B cell (primary cell): ENCODE results near the gene SHISA8. TPM values are rescaled to one million over a fixed set of nuclear protein-coding genes. Genes with fewer than 3 reads are reported as not detected.
A peak's percentile ranks its signal among the peaks of the same experiment; 100 is the strongest.

Source experiments
- ATAC-seq: fragments of 200-7000 bp; cut with Tn5 transposase; one replicate; pipeline ENCODE4 v1.10.0; 2021; ENCODE audit warnings: low read depth, mild to moderate bottlenecking, moderate number of reproducible peaks, moderate library complexity
- CTCF ChIA-PET: fragments of 350-600 bp; sonication (Branson Sonifier 250); formaldehyde crosslinking; loops from one replicate; lab custom pipeline; 2021; ENCODE audit warnings: antibody characterized with exemption, inconsistent platforms; lab: Charles Lee
- POLR2A ChIA-PET: fragments of 350-600 bp; sonication (Branson Sonifier 250); formaldehyde crosslinking; loops from one replicate; lab custom pipeline; 2021; ENCODE audit warnings: antibody characterized with exemption; lab: Charles Lee
- DNase-seq: peaks from one replicate; pipeline ENCODE4 v3.0.0; 2013
- H2AFZ ChIP-seq: 2 replicates; pipeline ENCODE4 v1.6.1; 2012; ENCODE audit warnings: mild to moderate bottlenecking, low read depth, low read length; ENCODE audit not compliant: insufficient read depth, poor library complexity, severe bottlenecking
- H3K27ac ChIP-seq, 2 donors: 1 replicate in 1 of 2; 2 replicates in 1 of 2; pipeline ENCODE4 v1.5.1; 2012 to 2013; ENCODE audit warnings: low read length in 2 of 2, mild to moderate bottlenecking in 2 of 2, moderate library complexity in 1 of 2
- H3K27me3 ChIP-seq, 4 experiments: fragments of 200-600 bp in 1 of 4; sonication (generic) in 1 of 4; replicated peaks in 1 of 4; 1 replicate in 2 of 4; 2 replicates in 2 of 4; pipeline versions ENCODE4 v1.6.1 to v1.7.0; 2013 to 2016; ENCODE audit warnings: low read length in 3 of 4, mild to moderate bottlenecking in 2 of 4, mixed read lengths in 1 of 4, moderate library complexity in 1 of 4; ENCODE audit not compliant: insufficient read depth in 4 of 4, control insufficient read depth in 3 of 4; ENCODE audit errors: control extremely low read depth in 1 of 4
- H3K36me3 ChIP-seq, 2 experiments: replicated peaks in 1 of 2; 1 replicate in 1 of 2; 2 replicates in 1 of 2; pipeline versions ENCODE4 v1.6.1 to v1.7.1; 2013; ENCODE audit warnings: low read length in 1 of 2; ENCODE audit not compliant: insufficient read depth in 2 of 2, control insufficient read depth in 1 of 2; ENCODE audit errors: control extremely low read depth in 1 of 2, extremely low read depth in 1 of 2
- H3K4me1 ChIP-seq, 2 donors: fragments of 200-600 bp in 1 of 2; sonication (generic) in 1 of 2; 1 replicate in 1 of 2; 2 replicates in 1 of 2; pipeline versions ENCODE4 v1.5.1 to v1.6.1; 2013 to 2017; ENCODE audit warnings: low read length in 2 of 2; ENCODE audit not compliant: control insufficient read depth in 2 of 2, insufficient read depth in 2 of 2
- H3K4me2 ChIP-seq: replicated peaks from 2 replicates; pipeline ENCODE3; 2012; ENCODE audit warnings: mild to moderate bottlenecking, low read depth, low read length; ENCODE audit not compliant: poor library complexity, severe bottlenecking
- H3K4me3 ChIP-seq, 5 experiments: fragments of 200-600 bp in 1 of 5; sonication (generic) in 1 of 5; 1 replicate in 3 of 5; 2 replicates in 2 of 5; pipeline versions ENCODE4 v1.5.1 to v1.7.0; 2011 to 2016; ENCODE audit warnings: low read length in 4 of 5, mild to moderate bottlenecking in 4 of 5, low read depth in 2 of 5, control low read depth in 1 of 5, moderate library complexity in 1 of 5; ENCODE audit not compliant: insufficient read depth in 1 of 5; ENCODE audit errors: control extremely low read depth in 1 of 5, extremely low read depth in 1 of 5
- H3K79me2 ChIP-seq: fragments of 200-600 bp; sonication (generic); one replicate; pipeline ENCODE4 v1.6.0; 2016; ENCODE audit warnings: low read length; ENCODE audit not compliant: control insufficient read depth, insufficient read depth
- H3K9ac ChIP-seq: fragments of 200-600 bp; sonication (generic); 2 replicates; pipeline ENCODE4 v1.6.1; 2017; ENCODE audit warnings: mild to moderate bottlenecking, low read length, moderate library complexity
- H3K9me3 ChIP-seq, 3 donors: one replicate each; pipeline versions ENCODE4 v1.6.1 to v1.7.1; 2013; ENCODE audit warnings: low read length in 2 of 3; ENCODE audit not compliant: control insufficient read depth in 2 of 3, insufficient read depth in 1 of 3; ENCODE audit errors: control extremely low read depth in 1 of 3
- H4K20me1 ChIP-seq: 2 replicates; pipeline ENCODE4 v1.6.0; 2012; ENCODE audit warnings: mild to moderate bottlenecking, low read length; ENCODE audit not compliant: insufficient read depth, control insufficient read depth, poor library complexity, severe bottlenecking
- H3K27ac Mint-ChIP-seq: one replicate; pipeline ENCODE4 v1.8.0; 2021; ENCODE audit warnings: mixed read lengths
- H3K27me3 Mint-ChIP-seq: one replicate; pipeline ENCODE4 v1.8.0; 2021; ENCODE audit warnings: mixed read lengths
- H3K4me1 Mint-ChIP-seq: one replicate; pipeline ENCODE4 v1.8.0; 2021; ENCODE audit warnings: mixed read lengths
- H3K4me3 Mint-ChIP-seq: one replicate; pipeline ENCODE4 v1.8.0; 2021; ENCODE audit warnings: mixed read lengths
- H3K9me3 Mint-ChIP-seq: one replicate; pipeline ENCODE4 v1.8.0; 2022; ENCODE audit warnings: mixed read lengths; ENCODE audit not compliant: insufficient read depth
- CTCF ChIP-seq: fragments of 200-600 bp; IDR thresholded peaks from one replicate; pipeline ENCODE4 v1.8.0; 2022; ENCODE audit warnings: antibody characterized with exemption, mild to moderate bottlenecking
- EZH2 ChIP-seq: IDR thresholded peaks from 2 replicates; pipeline ENCODE4 v1.6.1; 2012; ENCODE audit warnings: borderline replicate concordance, low read depth, mild to moderate bottlenecking, moderate library complexity, low read length; ENCODE audit not compliant: insufficient read depth, poor library complexity, severe bottlenecking
- WGBS: methylation state at CpG from one replicate; pipeline ENCODE4 v1.1.5; 2013; ENCODE audit warnings: missing lambda C conversion rate; ENCODE audit not compliant: insufficient coverage; 5-methylcytosine and 5-hydroxymethylcytosine counted together
- intact Hi-C: fragments of 100-400 bp; cut with micrococcal nuclease; formaldehyde crosslinking; loops from one replicate; pipeline ENCODE4 v1.10.0; 2022
- polyA plus RNA-seq: library from polyadenylated mRNA; depleted of rRNA; stranded (reverse); fragments of >200 nt; gene quantifications from 2 replicates; pipeline ENCODE4 v1.2.3, GENCODE V29; 2012
- total RNA-seq, 2 donors: library from RNA; stranded (reverse); fragments of 120-200 nt in 1 of 2; gene quantifications; 1 replicate in 1 of 2; 2 replicates in 1 of 2; pipeline versions ENCODE4 v1.2.3 to v1.2.4, GENCODE V29; 2013 to 2022

Gene SHISA8
- total and polyA plus RNA-seq, 2 donors (not counting 1 experiment from before 2014, with no cell fraction given): 22.4 to 46.5 TPM

GRCh38 chr22:41919357-41920224, 4.7 kb upstream of the SHISA8 start:
- Histone ChIP-seq H3K4me1 (peaks cover 79 to 86% of the 10 kb centered on the region in 2 donors), H3K27ac (peak overlapping the region; percentile 89 to 93), H3K36me3 (peaks cover 0 to 21% of the 10 kb centered on the region in 2 experiments), H4K20me1 (peaks cover 43% of the 10 kb centered on the region), H3K9me3 (peaks cover 0 to 9% (median 0%) of the 10 kb centered on the region in 3 donors), H3K4me3 (peak overlapping the region; percentile 14 to 60 (median 52)), H3K9ac (peak overlapping the region; percentile 57), H3K27me3 (peaks cover 0 to 8% (median 3%) of the 10 kb centered on the region in 4 experiments), H2AFZ (no peak overlapping the region), H3K4me2 (peak overlapping the region; percentile 92), H3K79me2 (peaks cover 62% of the 10 kb centered on the region)
- Mint-ChIP-seq H3K4me3 (peak overlapping the region; percentile 86), H3K9me3 (no peaks in the 10 kb centered on the region), H3K4me1 (peaks cover 78% of the 10 kb centered on the region), H3K27me3 (no peaks in the 10 kb centered on the region), H3K27ac (peak overlapping the region; percentile 97)
- TF ChIP-seq CTCF: no peak
- no peak for TF ChIP-seq EZH2
- CTCF ChIA-PET: interaction anchor here (0.9 to 17.9 kb wide), 3 partner anchors 12 to 222 kb away, joined by 3 to 499 read pairs (median 4); no protein-coding TSS in a partner anchor
- WGBS: 1% methylated on average over 53 of the region's 62 CpGs
- POLR2A ChIA-PET: interaction anchor here (0.5 to 16.8 kb wide), 20 partner anchors 8 to 538 kb away, joined by 3 to 960 read pairs (median 4); partner anchors contain the start of genes CENPM, MEI1 and SREBF2
- ATAC-seq: peak; percentile 54
- peak; percentile 93 for DNase-seq
- intact Hi-C loops: loop anchor here (1.0 to 2.0 kb wide), 3 partner anchors 17 to 87 kb away; partner anchors contain the start of gene SREBF2
